ENCODE measurements around the gene MSI2. TPM values are rescaled to one million over a fixed set of nuclear protein-coding genes. Genes with fewer than 3 reads are reported as not detected.

MSI2 gene
- total RNA-seq, 1 experiment from 2014 or later = 76.6 TPM

DNA sequence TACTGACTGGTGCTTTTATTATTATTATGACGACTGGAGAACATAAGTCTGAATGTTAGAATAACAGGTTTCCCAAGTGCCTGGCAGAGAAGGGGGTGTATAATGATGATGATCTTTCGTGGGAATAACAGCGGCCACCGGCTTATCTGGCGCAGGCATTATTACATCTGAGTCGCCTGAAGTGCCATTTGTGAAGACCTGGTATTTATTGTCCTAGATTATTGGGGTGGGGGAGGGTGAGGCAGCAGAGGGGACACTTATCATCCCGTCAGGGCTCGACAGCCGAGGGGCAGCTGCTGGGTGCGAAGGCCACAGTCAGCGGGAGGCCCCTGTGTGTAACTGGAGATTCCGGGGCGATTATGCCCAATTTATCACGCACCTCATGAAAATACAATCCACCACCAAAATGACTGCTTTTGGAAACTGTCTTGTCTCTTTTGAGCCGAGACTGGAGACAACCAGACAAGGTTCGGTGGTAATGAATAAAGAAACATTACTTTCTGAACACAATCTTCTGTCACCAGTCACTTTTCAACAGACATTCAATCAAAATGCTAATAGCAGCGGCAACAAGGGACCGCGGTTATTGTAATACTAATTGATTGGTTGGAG lies 289.5 kb downstream of the MSI2 start:
- Histone ChIP-seq H3K4me3 (no peak overlapping the region), H3K36me3 (no peaks in the 10 kb centered on the region), H3K27me3 (no peaks in the 10 kb centered on the region), H3K9me3 (replicated peaks) (no peaks in the 10 kb centered on the region), H3K27ac (peak overlapping the region; percentile 83), H3K4me1 (peaks cover 54% of the 10 kb centered on the region)
- peak; percentile 86 to 90 for DNase-seq

GRCh38 chr17:57548421-57549410 lies 292.4 kb downstream of the MSI2 start:
- DNase-seq = peak; percentile 54 to 72
- Histone ChIP-seq H3K9me3 (replicated peaks) (no peaks in the 10 kb centered on the region), H3K4me1 (peaks cover 64% of the 10 kb centered on the region), H3K36me3 (no peaks in the 10 kb centered on the region), H3K4me3 (no peak overlapping the region), H3K27me3 (no peaks in the 10 kb centered on the region), H3K27ac (peak overlapping the region; percentile 51)

- peaks cover 60% of the 10 kb centered on the region for H3K4me1 ChIP-seq
- H3K27ac ChIP-seq = no peak overlapping the region
Measured at GRCh38 chr17:57549468-57549867, 293.1 kb downstream of the MSI2 start.

GRCh38 chr17:57550016-57550415 lies 293.7 kb downstream of the MSI2 start:
- Histone ChIP-seq H3K27ac (no peak overlapping the region), H3K4me3 (no peak overlapping the region), H3K4me1 (peaks cover 60% of the 10 kb centered on the region), H3K27me3 (no peaks in the 10 kb centered on the region), H3K36me3 (no peaks in the 10 kb centered on the region), H3K9me3 (replicated peaks) (no peaks in the 10 kb centered on the region)
- DNase-seq = no peak

More at GRCh38 chr17:57549468-57549867, 293.1 kb downstream of the MSI2 start:
- H3K36me3 ChIP-seq = no peaks in the 10 kb centered on the region
- DNase-seq = no peak
- H3K27me3 ChIP-seq = no peaks in the 10 kb centered on the region
- H3K4me3 ChIP-seq = no peak overlapping the region
- no peaks in the 10 kb centered on the region for H3K9me3 ChIP-seq (replicated peaks)

DNA sequence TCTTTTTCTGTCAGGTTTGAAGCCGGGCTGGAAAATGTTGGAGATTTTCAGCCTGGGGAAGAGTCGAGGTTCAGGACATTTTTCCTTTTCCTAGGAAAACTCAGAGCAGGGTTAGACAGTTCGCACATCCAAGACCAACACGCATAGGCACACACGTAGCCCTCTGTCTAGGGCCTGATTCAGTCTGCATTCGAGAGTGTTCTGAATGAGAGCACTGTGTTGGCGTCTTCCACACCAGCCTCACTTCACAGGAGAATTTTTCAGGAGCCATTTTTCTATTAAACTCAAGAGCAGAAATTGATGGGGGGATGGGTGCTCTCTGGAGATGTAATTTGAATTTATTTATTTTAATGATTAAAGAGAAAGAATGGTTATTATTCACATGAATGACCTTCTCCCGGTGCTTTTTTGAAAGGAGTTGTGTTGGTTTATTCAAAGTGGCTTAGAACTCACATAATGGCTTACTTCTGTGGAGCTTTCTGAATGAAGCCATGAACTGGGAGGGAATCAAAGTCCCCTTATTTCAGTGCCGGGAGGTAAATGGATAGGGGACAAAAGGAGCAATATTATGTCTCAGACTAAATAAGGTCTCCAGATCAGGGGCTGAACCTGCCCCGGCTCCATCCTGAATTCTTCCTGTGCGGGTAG lies 294.5 kb downstream of the MSI2 start:
- Histone ChIP-seq H3K27me3 (no peaks in the 10 kb centered on the region), H3K4me3 (no peak overlapping the region), H3K9me3 (replicated peaks) (no peaks in the 10 kb centered on the region), H3K4me1 (peaks cover 58% of the 10 kb centered on the region), H3K27ac (no peak overlapping the region), H3K36me3 (no peaks in the 10 kb centered on the region)
- DNase-seq = no peak

DNA sequence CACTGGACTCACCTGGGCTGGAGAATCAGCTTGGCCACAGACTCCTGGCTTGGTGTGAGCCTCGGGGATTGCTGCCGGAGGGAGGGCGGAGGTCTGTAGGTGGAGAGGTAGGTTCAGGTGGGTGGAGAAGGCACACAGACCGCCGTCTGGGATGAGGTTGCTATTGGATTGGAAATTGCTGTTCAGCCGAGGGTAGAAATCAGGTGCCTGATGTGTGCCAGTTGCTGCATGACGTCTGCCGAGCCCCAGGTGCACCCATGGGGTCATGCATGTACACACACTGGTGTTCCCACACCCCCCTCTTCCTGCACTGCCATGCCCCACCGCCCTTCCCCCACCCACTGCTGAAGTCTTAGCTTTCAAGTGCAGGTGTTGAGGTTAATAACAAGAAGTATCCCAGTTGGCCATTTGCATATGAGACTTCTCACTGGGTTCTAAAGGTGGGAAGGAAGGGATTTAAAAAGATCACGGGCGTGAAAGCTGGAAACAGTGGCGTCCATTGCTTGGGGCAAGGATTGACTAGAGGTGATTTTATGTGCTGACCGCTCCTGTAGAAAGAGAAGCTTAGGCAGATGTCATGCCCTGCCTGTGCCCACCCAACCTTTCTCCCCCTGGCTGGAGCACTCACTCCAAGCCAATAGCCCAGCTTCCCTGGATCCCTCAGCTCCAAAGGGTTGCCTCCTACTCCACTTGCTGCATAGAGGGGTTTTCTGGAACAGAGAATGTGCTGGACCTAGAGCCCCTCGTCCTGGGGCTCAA lies 295.2 kb downstream of the MSI2 start:
- Histone ChIP-seq H3K27me3 (no peaks in the 10 kb centered on the region), H3K9me3 (replicated peaks) (no peaks in the 10 kb centered on the region), H3K4me1 (peaks cover 56% of the 10 kb centered on the region), H3K27ac (no peak overlapping the region), H3K36me3 (no peaks in the 10 kb centered on the region), H3K4me3 (no peak overlapping the region)
- DNase-seq = no peak

DNA sequence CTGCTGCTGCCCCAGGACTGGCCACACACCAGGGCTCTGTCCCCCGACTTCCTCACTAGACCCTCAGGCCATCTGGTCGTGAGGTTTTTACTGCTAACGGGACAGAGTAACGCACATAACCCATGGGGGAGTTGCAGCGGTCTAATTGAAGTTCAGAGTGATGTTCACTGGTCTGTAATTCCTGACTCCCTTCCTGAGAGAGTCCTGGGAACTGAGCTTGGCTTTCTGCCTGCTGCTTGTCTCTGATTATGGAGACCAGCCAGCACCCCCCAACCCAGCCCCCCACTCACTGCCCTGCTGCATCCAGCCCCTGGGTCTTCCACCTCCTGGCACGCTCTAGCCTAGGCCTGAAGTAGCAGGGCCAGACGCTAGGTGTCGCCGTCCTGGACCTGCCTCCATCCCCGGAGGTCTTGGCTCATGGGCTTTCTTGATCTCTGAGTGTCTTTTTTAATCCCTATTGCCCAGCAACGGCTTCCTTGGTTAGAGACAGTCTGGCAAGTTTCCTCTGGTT lies 295.8 kb downstream of the MSI2 start:
- DNase-seq = no peak
- Histone ChIP-seq H3K4me3 (no peak overlapping the region), H3K27ac (peak overlapping the region; percentile 80; the same call in 1 of the 2 replicates)

DNA sequence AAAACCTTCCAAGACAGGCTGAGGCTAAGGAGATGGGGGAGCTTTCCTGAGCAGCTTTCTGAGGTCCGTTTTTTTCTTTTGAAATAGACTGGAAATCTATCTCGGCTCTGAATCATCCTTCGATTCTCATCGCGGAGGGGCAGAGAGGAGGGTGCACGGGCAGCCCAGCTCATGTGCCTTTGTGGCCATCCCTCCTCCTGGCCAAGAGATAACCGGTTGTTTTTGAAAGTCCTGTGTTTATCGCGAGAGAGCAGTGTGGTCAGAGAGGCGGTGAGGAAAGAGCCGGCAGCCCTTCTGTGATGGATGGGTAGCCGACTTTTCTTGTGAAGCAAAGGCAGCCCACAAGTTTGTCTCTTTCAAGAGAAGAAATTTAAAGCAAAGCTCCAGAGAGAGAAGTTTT lies 297.2 kb downstream of the MSI2 start:
- Histone ChIP-seq H3K4me3 (peak overlapping the region; percentile 44), H3K27ac (peak overlapping the region; percentile 80), H3K9me3 (replicated peaks) (no peaks in the 10 kb centered on the region), H3K36me3 (no peaks in the 10 kb centered on the region), H3K27me3 (no peaks in the 10 kb centered on the region), H3K4me1 (peaks cover 50% of the 10 kb centered on the region)
- DNase-seq = peak; percentile 58 to 69

More for the DNA sequence above, 295.8 kb downstream of the MSI2 start:
- Histone ChIP-seq H3K36me3 (no peaks in the 10 kb centered on the region), H3K27me3 (no peaks in the 10 kb centered on the region), H3K4me1 (peaks cover 50% of the 10 kb centered on the region), H3K9me3 (replicated peaks) (no peaks in the 10 kb centered on the region)

- Histone ChIP-seq H3K27me3 (no peaks in the 10 kb centered on the region), H3K27ac (peak overlapping the region; percentile 80), H3K9me3 (replicated peaks) (no peaks in the 10 kb centered on the region), H3K4me3 (peak overlapping the region; percentile 44), H3K4me1 (peaks cover 49% of the 10 kb centered on the region), H3K36me3 (no peaks in the 10 kb centered on the region)
- DNase-seq = peak; percentile 85
Measured at GRCh38 chr17:57553991-57554825, 297.9 kb downstream of the MSI2 start.

GRCh38 chr17:57554826-57555635 lies 298.7 kb downstream of the MSI2 start:
- DNase-seq = peak in 1 of 2 experiments; percentile 49
- H3K27ac ChIP-seq = peak overlapping the region; percentile 80

DNA sequence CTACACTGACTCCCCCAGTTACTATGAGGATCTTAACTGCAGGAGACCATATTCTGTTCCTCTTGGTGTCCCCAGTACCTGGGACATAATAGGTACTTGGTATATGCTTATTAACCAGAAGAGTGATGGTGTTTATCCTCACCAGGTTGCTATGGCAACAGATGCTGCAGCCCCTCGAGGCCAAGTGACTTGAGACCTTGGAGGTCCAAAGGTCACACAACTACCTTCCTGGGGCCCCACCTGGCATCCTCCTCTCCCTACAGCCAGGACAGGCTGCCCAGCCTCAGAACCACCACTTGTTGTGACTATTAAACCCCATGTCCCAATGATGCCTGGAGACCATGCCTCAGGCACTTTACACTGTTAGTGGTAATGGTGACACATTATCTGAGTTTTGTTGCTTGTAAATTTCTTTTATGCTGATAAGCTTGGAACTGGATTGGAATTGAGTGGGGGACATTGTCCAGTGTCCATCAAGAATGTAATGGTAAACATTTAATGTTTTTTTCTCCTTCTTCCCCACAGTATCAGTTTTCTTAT lies 299.4 kb downstream of the MSI2 start:
- Histone ChIP-seq H3K4me1 (peaks cover 49% of the 10 kb centered on the region), H3K36me3 (no peaks in the 10 kb centered on the region), H3K27ac (no peak overlapping the region), H3K9me3 (replicated peaks) (no peaks in the 10 kb centered on the region), H3K27me3 (no peaks in the 10 kb centered on the region), H3K4me3 (no peak overlapping the region)
- DNase-seq = no peak

More at GRCh38 chr17:57554826-57555635, 298.7 kb downstream of the MSI2 start:
- H3K4me3 ChIP-seq = no peak overlapping the region
- no peaks in the 10 kb centered on the region for H3K36me3 ChIP-seq
- H3K9me3 ChIP-seq (replicated peaks) = no peaks in the 10 kb centered on the region
- H3K27me3 ChIP-seq = no peaks in the 10 kb centered on the region
- H3K4me1 ChIP-seq = peaks cover 49% of the 10 kb centered on the region

GRCh38 chr17:57556320-57556719 lies 300.0 kb downstream of the MSI2 start:
- Histone ChIP-seq H3K4me1 (peaks cover 49% of the 10 kb centered on the region), H3K27me3 (no peaks in the 10 kb centered on the region)
- DNase-seq = no peak

More at GRCh38 chr17:57556320-57556719, 300.0 kb downstream of the MSI2 start:
- H3K4me3 ChIP-seq = no peak overlapping the region
- no peaks in the 10 kb centered on the region for H3K9me3 ChIP-seq (replicated peaks)
- H3K27ac ChIP-seq = no peak overlapping the region
- no peaks in the 10 kb centered on the region for H3K36me3 ChIP-seq

Measured in SJCRH30 (cell line).